ENCODE results near the gene NFIA.

DNA sequence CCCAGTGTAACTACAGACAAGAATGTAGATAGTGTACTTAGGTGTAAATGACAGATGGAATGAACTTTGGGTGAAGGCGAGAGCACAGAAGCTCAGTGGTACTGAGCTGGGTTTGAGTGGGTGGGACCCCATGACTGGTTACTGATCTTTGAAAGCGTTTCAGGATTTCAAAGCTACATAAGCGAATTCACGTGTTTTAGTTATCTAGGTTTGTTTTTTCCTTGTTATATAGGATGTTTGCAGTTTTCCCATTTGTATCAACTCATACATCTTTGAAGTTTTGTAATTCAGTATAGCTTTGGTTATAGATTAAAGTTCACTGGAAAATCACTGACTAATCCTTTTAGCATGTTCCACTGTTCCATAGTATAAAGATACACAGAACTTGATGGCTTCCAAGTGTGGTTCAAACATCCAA, 182.5 kb downstream of the NFIA start:
- TF ChIP-seq EZH2 (conservative IDR thresholded peaks at IDR 0.05; ENCODE audit: low read depth, low read length) (no peak), HNRNPK (IDR thresholded peaks at IDR 0.05; ENCODE audit: low read depth, low read length, poor library complexity, severe bottlenecking) (no peak), ZNF883 (CRISPR knock-in tag; IDR thresholded peaks at IDR 0.05; ENCODE audit: not compliant biosample characterization) (no peak), CREB1 (IDR thresholded peaks at IDR 0.05) (no peak), CREB1 (CRISPR knock-in tag; IDR thresholded peaks at IDR 0.05) (no peak; the same call in 1 of the 2 replicates), POLR2A (IDR thresholded peaks at IDR 0.05; ENCODE audit: insufficient read depth in 1 of 2, low read depth in 2 of 2, low read length in 2 of 2) (no peak), RFX1 (IDR thresholded peaks at IDR 0.05) (no peak), FOXK1 (CRISPR knock-in tag; IDR thresholded peaks at IDR 0.05; ENCODE audit: borderline replicate concordance, low read depth) (no peak), ZBTB34 (CRISPR knock-in tag; IDR thresholded peaks at IDR 0.05) (no peak), ZNF33A (CRISPR knock-in tag; IDR thresholded peaks at IDR 0.05; ENCODE audit: borderline replicate concordance) (no peak)
- TF ChIP-seq, protein P1, sequence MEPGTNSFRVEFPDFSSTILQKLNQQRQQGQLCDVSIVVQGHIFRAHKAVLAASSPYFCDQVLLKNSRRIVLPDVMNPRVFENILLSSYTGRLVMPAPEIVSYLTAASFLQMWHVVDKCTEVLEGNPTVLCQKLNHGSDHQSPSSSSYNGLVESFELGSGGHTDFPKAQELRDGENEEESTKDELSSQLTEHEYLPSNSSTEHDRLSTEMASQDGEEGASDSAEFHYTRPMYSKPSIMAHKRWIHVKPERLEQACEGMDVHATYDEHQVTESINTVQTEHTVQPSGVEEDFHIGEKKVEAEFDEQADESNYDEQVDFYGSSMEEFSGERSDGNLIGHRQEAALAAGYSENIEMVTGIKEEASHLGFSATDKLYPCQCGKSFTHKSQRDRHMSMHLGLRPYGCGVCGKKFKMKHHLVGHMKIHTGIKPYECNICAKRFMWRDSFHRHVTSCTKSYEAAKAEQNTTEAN (CRISPR knock-in tag; conservative IDR thresholded peaks at IDR 0.05): 0 out of 2 replicates have a peak, but pooled peaks have one; percentile 36
- TF ChIP-seq, protein P2, sequence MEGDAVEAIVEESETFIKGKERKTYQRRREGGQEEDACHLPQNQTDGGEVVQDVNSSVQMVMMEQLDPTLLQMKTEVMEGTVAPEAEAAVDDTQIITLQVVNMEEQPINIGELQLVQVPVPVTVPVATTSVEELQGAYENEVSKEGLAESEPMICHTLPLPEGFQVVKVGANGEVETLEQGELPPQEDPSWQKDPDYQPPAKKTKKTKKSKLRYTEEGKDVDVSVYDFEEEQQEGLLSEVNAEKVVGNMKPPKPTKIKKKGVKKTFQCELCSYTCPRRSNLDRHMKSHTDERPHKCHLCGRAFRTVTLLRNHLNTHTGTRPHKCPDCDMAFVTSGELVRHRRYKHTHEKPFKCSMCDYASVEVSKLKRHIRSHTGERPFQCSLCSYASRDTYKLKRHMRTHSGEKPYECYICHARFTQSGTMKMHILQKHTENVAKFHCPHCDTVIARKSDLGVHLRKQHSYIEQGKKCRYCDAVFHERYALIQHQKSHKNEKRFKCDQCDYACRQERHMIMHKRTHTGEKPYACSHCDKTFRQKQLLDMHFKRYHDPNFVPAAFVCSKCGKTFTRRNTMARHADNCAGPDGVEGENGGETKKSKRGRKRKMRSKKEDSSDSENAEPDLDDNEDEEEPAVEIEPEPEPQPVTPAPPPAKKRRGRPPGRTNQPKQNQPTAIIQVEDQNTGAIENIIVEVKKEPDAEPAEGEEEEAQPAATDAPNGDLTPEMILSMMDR (CRISPR knock-in tag; IDR thresholded peaks at IDR 0.05): no peak
